GM19455 (cell line): ENCODE measurements around the gene WWC2.

ENCODE experiments used
- ATAC-seq: cut with Tn5 transposase; IDR thresholded peaks from one replicate; pipeline ENCODE4 v1.9.1; 2021; ENCODE audit not compliant: unreplicated experiment

Gene WWC2

DNA sequence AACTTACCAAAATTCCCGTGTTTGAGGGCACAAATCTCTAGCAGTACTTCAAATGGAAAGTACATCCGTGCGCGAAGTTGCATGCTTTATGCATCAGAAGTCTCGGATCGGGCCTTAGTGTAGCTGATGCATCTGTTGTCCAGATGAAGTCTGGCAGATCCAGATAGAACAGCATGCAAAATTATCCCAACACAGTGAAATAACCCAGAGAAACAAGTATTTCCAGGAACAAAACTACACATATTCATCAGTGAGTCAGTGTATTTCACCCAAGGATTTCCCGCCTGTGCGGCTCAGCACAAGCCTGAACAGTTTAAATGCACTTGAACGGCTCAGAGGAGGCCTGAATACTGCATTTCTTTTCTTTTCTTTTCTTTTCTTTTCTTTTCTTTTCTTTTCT, 250.6 kb downstream of the WWC2 start:
- no peak for ATAC-seq

DNA sequence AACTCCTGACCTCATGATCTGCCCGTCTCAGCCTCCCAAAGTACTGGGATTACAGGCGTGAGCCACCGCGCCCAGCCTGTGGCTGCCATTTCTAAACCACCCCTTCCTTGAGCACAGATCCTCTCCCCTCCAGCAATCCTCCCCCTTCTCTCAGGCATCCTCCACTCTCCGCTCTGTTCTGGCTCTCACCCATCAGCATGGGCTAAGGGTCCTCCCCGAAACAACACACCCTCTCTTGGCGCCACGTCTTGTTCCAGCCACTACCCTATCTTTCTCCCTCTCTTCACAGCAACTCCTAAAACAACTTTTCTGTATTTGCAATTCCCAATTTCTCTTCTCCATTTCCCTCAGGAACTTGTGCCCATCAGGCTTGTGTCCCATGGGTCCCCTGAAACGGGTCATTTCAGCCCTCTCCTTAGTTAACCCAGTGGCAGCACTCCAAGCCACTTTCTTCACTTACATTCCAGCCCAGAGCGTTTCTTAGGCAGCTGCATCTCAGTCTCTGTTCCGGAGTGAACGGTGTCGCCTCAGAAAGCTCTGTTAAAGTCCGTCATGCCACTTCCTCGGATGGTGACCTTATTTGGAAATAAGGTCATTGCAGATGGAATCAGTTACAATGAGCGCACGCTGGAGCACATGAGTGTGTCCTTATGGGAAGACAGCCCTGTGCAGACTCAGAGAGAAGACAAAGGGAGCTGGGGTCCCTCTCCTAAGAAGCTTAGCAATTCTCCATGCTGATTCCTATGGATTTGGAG, 251.4 kb downstream of the WWC2 start:
- ATAC-seq = no peak

GRCh38 chr4:183352546-183352945, 253.5 kb downstream of the WWC2 start:
- no peak for ATAC-seq

DNA sequence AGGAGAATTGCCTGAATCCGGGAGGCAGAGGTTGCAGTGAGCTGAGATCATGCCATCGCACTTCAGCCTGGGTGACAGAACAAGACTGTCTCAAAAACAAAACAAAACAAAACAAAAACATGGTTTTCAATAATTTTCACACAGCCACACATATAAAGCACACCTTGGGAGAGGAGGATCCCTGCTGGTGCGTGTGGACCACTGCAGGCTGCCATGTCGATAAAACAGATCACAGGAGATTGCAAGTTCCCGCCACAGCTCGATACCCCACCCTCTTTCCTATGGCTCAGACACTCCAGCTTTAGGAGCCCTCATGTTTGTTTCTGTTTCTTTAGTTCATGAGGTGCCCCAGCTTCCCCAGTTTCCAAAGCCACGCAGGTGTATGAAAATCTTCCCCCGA, 254.5 kb downstream of the WWC2 start:
- no peak for ATAC-seq

DNA sequence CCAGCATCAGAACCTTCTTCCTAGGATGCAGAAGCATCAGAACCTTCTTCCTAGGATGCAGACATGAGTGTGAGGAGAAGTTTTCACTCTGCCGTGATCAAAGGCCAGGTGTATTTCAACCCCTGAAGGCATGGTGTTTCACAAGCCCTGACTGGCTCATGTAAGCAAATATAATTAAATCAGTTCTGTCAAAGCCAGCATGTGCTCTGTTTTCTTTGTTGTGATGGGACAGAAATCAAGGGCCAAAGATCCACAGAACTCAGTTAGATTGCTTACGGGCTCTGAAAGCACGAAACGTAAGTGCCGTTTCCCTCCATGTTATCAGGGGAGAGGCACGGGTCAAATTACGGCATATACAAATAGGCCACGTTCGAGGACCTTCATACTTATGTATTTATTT, 255.2 kb downstream of the WWC2 start:
- ATAC-seq = no peak

- ATAC-seq = no peak
These were observed 256.3 kb downstream of the WWC2 start for GRCh38 chr4:183355405-183355804.

DNA sequence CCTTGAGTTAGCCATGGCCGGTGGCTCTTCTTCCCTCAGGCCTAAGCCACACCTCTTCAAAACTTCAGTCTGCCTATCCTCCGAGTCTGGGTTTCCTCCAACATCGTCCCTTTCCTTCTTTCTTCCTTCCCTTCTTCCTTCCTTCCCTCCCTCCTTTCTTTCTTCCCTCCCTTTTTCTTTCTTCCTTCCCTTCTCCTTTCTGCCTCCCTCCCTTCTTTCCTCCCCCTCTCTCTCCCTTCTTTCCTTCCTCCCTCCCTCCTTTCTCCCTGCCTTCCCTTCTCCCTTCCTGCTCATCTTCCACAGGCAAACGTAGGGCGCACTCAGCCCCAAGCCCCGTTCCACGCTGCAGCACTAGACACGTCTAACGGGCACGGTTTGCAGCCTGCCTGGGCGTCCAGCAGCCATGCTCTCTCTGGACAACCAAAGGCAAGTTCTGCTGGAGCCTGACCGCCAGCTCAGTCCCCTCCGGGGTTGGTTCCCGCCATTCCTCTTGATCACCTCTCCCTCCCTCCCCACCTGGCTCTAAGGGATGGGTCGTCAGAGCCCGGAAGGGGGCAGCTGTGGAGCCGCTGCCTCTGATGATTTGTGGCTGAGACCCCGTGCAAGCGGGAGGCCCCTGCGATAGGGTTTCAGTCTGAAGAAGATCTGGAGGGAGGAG, 257.2 kb downstream of the WWC2 start:
- ATAC-seq = no peak

GRCh38 chr4:183356931-183357675, 258.0 kb downstream of the WWC2 start:
- ATAC-seq = no peak

GRCh38 chr4:183358215-183358755, 259.2 kb downstream of the WWC2 start:
- ATAC-seq = no peak

GRCh38 chr4:183360161-183360919, 261.3 kb downstream of the WWC2 start:
- no peak for ATAC-seq

DNA sequence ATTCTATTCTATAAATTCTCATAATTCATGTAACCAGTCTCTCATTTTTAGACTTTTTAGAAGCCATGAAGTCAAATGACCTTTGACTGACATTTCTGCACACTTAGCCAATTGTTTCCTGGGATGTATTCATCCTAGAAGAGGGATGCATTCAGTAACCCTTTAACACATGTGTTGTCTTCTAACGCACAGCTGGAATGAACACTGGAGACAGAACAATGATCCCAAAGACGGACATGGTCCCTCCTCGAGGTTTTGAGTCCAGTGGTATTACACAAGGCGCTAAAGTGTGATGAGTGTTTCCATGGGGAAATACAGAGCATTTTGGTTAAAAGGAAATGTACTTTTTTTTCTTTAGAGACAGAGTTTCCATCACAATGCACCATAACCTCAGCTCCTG, 263.0 kb downstream of the WWC2 start:
- ATAC-seq = no peak

DNA sequence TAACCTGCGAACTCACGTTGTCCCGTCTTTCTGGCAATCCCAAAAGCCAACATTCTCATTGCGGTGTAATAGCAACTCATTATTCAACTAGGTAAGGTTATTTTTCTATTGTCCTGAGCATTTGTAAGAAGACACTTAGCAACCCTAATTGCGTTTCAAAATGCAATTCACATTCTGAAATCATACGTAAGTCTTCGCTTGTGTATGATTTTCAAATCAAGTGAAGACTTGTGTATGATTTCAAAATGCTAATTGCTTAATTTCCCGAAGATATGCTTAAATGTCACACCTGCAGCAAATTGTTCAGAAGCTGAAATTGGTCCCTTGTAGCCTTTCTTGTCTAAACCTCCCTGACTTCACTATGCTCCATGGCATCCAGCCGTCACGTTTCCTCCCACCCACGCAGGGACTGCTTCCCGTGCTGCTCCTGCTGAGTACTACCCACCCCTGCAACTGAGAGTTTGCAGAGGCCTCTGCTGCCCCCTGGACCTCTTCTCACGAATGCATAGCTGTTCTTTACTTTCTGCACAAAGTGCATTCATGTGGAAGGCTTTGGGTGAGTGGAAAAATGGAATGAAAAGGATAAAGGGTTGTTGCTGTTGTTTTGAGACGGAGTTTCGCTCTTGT, 264.0 kb downstream of the WWC2 start:
- ATAC-seq = no peak

- no peak for ATAC-seq
These were observed 265.0 kb downstream of the WWC2 start for GRCh38 chr4:183364025-183364424.

DNA sequence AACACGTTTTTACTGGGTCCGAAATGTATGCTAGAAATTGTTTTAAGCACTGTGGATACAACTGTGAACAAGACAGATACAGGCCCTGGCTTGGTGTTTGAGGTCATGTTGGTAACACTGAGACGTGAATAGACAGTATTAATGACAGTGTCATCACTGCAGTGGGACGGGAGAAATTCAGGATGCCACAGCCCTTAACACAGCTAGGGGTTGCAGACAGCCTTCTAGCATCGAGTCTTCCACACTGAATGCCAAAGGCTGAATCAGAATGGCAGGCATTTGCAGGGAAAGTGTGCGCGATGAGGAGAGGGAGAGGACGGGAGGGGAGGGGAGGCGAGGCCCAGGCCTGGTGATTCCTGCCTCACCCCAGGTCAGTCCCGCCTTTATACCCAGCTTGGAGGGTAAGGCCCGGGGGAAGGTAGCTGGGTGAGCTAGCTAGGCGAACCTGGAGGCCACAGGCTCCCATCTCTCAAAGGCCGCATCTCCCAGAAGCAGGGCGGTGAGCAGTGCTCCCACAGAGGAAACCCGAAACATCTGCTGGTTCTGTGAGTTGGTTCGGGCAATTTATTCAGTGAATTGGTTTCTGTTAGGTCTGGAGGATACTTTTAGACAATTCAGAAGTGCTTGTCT, 267.3 kb downstream of the WWC2 start:
- no peak for ATAC-seq

- ATAC-seq = no peak
These were observed 270.0 kb downstream of the WWC2 start for GRCh38 chr4:183369073-183369472.
